Measurements from ENCODE around the gene NPC1.
A peak's percentile ranks its signal among the peaks of the same experiment; 100 is the strongest.
"Not testable (repeated sequence)": the region's sequence is repeated elsewhere in the genome, so short reads cannot be mapped to it uniquely, and the experiment has no call there.

The NPC1 gene

GRCh38 chr18:23521907-23522306 is 64.4 kb downstream of the NPC1 start:
- no peak for DNase-seq (ENCODE audit: low spot score)

DNA sequence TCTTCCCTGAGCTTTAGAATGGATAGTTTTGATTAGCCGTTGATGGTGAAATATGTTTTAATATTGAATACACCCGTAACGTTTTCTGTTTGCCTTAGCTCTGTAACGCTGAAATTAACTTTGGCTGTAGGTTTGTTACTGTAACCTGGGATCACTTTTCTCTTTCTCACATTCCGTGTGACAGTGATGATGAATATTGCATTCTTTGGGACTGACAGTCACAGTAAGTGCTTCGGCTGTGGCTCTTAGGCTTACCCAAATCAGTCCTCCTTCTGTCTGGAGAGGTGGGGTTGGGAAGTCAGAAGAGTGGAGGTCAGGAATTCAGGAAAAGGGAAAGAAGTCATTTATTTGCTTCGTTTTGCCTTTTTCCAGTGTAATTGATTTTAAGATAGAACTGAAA is 65.0 kb downstream of the NPC1 start:
- no peak for DNase-seq (ENCODE audit: low spot score)

GRCh38 chr18:23519734-23520133 is 66.6 kb downstream of the NPC1 start:
- DNase-seq (ENCODE audit: low spot score): no peak

- DNase-seq (ENCODE audit: low spot score): peak; percentile 88
Observed at GRCh38 chr18:23515911-23516546, 70.3 kb downstream of the NPC1 start.

DNA sequence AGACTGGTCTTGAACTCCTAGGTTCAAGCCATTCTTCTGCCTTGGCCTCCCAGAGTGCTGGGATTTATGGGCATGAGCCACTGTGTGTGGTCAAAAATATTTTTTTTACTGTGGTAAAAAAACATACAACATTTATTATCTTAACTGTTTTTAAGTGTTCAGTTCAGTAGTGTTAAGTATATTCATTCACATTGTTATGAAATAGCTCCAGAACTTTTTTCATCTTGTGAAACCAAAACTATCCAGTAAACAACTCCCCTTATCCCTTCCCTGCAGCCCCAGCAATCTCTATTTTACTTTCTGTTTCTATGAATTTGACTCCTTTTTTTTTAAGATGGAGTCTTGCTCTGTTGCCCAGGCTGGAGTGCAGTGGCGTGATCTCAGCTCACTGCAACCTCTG is 73.7 kb downstream of the NPC1 start:
- DNase-seq (ENCODE audit: low spot score): no peak

GRCh38 chr18:23512216-23512615 is 74.1 kb downstream of the NPC1 start:
- not testable (repeated sequence) for DNase-seq (ENCODE audit: low spot score)

- DNase-seq (ENCODE audit: low spot score): not testable (repeated sequence)
Observed at GRCh38 chr18:23510923-23511322, 75.4 kb downstream of the NPC1 start.

DNA sequence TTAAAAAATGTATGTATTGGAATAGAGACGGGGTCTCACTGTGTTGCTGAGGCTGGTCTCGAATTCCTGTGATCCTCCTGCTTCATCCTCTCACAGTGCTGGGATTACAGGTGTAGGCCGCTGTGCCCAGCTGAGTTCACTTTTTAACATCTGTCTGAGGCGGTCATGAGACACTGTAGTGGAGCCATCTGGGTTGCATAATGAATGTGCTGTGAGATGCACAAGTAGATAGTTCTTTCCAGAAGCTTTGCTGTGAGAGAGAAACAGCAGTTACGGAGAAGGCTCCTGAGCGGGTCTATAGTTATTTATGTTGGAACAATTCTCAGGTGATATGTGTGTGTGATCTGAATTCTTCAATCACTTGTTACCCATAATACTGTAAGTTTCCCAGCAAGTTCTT is 79.9 kb downstream of the NPC1 start:
- DNase-seq (ENCODE audit: low spot score): no peak

GRCh38 chr18:23504720-23505119 is 81.6 kb downstream of the NPC1 start:
- DNase-seq (ENCODE audit: low spot score): no peak

GRCh38 chr18:23503963-23504344 is 82.4 kb downstream of the NPC1 start:
- DNase-seq (ENCODE audit: low spot score): no peak

GRCh38 chr18:23503038-23503962 is 83.0 kb downstream of the NPC1 start, which contains the start of gene RMC1:
Gene RMC1 (plus strand): TSS chr18:23503511. CDS start chr18:23503619, 108 bp downstream.
- peak; percentile 95 for DNase-seq (ENCODE audit: low spot score)

DNA sequence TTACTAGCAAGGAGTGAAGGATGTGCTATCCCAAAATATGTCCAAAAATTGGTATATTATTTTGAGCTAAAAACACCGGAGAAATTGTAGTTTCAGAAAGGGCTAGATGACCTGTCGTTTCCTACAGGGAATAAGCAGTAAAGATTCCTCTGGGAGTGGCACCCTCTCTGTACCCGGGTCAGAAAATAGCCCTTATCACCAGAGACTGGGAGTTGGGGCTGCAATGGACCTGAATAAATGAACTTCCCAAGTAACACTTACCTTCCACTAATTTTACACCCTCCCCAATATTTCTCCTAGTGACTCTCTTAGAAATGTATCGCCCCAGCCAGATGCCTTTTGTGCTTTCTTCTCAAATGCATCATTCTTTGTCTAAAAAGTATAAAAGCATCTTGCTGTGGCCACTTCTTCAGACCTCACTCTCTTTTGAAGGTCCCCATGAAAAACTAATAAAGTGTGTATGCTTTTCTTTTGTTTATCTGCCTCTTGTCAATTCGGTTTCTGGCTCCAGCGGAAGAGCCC is 83.7 kb downstream of the NPC1 start:
- DNase-seq (ENCODE audit: low spot score): no peak

- no peak for DNase-seq (ENCODE audit: low spot score)
Observed at GRCh38 chr18:23501626-23502025, 84.7 kb downstream of the NPC1 start.

- DNase-seq (ENCODE audit: low spot score): no peak
Observed at GRCh38 chr18:23499291-23499781, 87.0 kb downstream of the NPC1 start.

GRCh38 chr18:23498877-23499276 is 87.4 kb downstream of the NPC1 start:
- DNase-seq (ENCODE audit: low spot score): peak; percentile 91

DNA sequence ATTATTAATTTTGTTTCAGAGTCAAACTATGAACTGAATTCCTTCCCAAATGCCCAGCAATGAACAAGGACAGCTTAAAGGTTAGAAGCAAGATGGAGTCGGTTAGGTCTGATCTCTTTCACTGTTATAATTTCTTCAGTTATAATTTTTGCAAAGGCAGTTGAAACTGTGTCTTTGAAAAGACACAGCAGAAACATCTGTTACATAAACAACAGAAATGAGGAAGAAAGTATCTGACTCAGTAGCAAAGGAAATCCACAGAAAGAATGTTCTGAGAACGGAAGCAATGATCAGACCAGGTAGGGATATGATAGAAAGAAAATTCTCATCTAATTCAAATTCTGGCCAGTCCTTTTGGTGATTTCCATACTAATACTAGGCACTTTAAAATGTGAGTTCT is 88.2 kb downstream of the NPC1 start:
- no peak for DNase-seq (ENCODE audit: low spot score)

DNA sequence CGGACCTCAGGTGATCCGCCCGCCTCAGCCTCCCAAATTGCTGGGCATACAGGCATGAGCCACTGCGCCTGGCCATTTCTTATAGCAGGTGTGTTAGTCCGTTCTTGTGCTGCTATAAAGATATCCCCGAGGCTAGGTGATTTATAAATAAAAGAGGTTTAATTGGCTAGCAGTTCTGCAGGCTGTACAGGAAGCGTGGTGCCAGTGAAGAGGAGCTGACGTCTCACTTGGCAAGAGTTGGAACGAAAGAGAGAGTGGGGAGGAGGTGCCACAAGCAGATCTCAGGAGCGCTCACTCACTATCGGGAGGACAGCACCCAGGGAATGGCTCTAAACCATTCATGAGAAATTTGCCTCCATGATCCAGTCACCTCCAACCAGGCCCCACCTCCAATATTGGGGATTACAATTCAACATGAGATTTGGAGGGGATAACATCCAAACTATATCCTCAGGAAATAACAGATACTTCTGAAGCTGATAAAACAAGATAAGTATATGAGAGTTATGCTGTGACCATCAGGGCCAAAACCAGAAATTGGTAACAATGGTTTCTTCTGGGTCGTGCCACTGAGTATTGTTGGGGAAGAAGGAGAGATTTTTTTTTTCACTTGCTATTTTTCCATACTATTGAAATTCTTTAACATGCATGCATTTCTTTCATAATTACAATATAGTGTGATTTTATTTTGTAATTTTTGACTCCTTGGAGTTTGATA is 90.4 kb downstream of the NPC1 start:
- no peak for DNase-seq (ENCODE audit: low spot score)

DNA sequence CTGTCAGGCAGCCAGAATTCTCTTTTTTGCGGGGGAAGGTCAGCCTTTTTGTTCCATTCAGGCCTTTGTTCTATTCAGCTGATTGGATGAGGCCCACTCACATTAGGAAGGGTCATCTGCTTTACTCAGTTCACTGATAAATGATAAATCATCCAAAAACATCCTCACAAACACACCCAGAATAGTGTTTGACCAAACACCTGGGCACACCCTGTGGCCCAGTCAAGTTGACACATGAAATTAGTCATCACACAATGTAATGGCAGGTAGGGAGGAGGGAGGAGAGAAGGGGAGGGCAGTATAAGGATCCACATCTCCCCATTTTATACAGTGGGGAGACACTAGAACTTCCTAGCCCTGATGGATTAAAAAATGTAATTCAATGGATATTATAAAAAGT is 91.3 kb downstream of the NPC1 start:
- no peak for DNase-seq (ENCODE audit: low spot score)

- no peak for DNase-seq (ENCODE audit: low spot score)
Observed at GRCh38 chr18:23493654-23494053, 92.7 kb downstream of the NPC1 start.

DNA sequence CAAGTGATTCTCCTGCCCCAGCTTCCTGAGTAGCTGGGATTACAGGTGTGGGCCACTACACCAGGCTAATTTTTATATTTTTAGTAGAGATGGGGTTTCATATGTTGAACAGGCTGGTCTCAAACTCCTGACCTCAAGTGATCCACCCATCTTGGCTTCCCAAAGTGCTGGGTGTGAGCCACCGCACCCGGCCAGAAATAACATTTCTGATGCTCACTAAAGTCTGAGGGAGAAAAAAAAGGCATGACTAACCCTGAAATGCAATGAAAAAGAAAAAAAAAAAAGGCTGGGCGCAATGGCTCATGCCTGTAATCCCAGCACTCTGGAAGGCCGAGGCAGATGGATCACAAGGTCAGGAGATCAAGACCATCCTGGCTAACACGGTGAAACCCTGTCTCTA is 96.7 kb downstream of the NPC1 start:
- not testable (repeated sequence) for DNase-seq (ENCODE audit: low spot score)

DNA sequence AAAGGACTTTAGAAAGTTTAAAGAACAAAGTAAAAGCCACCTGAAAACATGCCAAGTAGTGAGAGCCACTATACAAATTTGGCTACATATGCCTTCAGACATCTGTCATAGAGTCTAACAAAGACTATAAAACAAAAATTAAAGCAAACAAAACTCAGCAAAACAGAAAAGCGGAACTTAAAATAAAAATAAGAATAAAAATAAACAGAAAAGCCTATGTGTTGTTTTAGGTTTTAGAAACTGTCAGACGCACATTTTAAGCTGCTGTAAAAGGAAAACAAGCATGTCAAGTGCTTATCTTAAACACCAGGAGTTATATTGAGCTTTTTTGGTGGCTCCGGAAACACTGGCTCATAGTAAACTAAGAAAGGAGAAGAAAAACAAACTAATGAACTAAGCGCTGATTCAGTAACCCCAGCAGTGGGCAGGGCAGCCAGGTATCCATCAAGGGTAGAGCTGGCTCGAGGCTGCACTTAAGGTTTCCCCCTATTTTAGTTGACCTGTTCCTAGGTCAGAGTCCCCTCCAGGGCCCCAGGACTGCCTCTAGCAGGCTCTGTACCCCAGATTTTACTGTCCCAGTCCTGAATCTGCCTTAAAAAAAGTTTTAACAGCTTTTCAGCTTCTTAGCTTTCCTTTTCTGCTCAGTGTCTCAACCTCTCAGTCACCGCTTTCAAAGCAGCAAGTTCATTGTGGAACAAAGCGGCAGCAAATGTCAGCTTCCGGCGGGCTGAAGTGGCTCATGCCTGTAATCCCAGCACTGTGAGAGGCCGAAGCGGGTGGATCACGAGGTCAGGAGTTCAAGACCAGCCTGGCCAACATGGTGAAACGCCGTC is 98.4 kb downstream of the NPC1 start:
- DNase-seq (ENCODE audit: low spot score): peak; percentile 80

Measured in hematopoietic multipotent progenitor cell treated with erythropoietin and hydrocortisone succinate and interleukin-3 and kit ligand, for 17 days (in vitro differentiated cells).